RPMI7951 (cell line): ENCODE results near the gene ATP1A4. TPM values are rescaled to one million over a fixed set of nuclear protein-coding genes. Genes with fewer than 3 reads are reported as not detected.
A peak's percentile ranks its signal among the peaks of the same experiment; 100 is the strongest.
"Not testable (repeated sequence)": the region's sequence is repeated elsewhere in the genome, so short reads cannot be mapped to it uniquely, and the experiment has no call there.

ENCODE experiments used
- DNase-seq: peaks from one replicate; pipeline ENCODE4 v3.0.0-alpha.2; 2012; ENCODE audit warnings: low read depth
- total RNA-seq: library from RNA; depleted of rRNA; stranded (reverse); fragments of >200 nt; shearing (Covaris generic); gene quantifications from 2 replicates; pipeline ENCODE4 v1.2.3, GENCODE V29; 2014

Gene ATP1A4
- total RNA-seq, 1 experiment from 2014 or later: not detected

GRCh38 chr1:160123726-160124125 is 27.7 kb upstream of the ATP1A4 start:
- no peak for DNase-seq

GRCh38 chr1:160124705-160125478 is 26.5 kb upstream of the ATP1A4 start:
- DNase-seq: peak; percentile 89

GRCh38 chr1:160125746-160126145 is 25.7 kb upstream of the ATP1A4 start:
- DNase-seq: peak; percentile 77

GRCh38 chr1:160126342-160126741 is 25.1 kb upstream of the ATP1A4 start:
- not testable (repeated sequence) for DNase-seq

GRCh38 chr1:160127381-160127780 is 24.0 kb upstream of the ATP1A4 start:
- DNase-seq: no peak

GRCh38 chr1:160127865-160128523 is 23.4 kb upstream of the ATP1A4 start:
- DNase-seq: peak; percentile 68

GRCh38 chr1:160128636-160129035 is 22.8 kb upstream of the ATP1A4 start:
- DNase-seq: no peak

GRCh38 chr1:160129046-160129445 is 22.4 kb upstream of the ATP1A4 start:
- peak; percentile 27 for DNase-seq

- DNase-seq: no peak
Observed at GRCh38 chr1:160129558-160129957, 21.8 kb upstream of the ATP1A4 start.

GRCh38 chr1:160129966-160130365 is 21.4 kb upstream of the ATP1A4 start:
- no peak for DNase-seq

GRCh38 chr1:160130486-160130885 is 20.9 kb upstream of the ATP1A4 start:
- peak; percentile 21 for DNase-seq

- no peak for DNase-seq
Observed at GRCh38 chr1:160130939-160131338, 20.5 kb upstream of the ATP1A4 start.

- DNase-seq: no peak
Observed at GRCh38 chr1:160131803-160132565, 19.4 kb upstream of the ATP1A4 start.

GRCh38 chr1:160133990-160134770 is 17.2 kb upstream of the ATP1A4 start:
- DNase-seq: no peak

- DNase-seq: no peak
Observed at GRCh38 chr1:160134791-160135572, 16.4 kb upstream of the ATP1A4 start.

- DNase-seq: no peak
Observed at GRCh38 chr1:160136121-160136925, 15.1 kb upstream of the ATP1A4 start.

GRCh38 chr1:160136926-160137200 is 14.5 kb upstream of the ATP1A4 start:
- DNase-seq: no peak

- DNase-seq: no peak
Observed at GRCh38 chr1:160137216-160137862, 14.1 kb upstream of the ATP1A4 start.

- DNase-seq: no peak
Observed at GRCh38 chr1:160139840-160140239, 11.6 kb upstream of the ATP1A4 start.

- DNase-seq: no peak
Observed at GRCh38 chr1:160143695-160144094, 7.7 kb upstream of the ATP1A4 start.
